HG02610 (cell line): ENCODE data around the gene ITGAL.

Experiments
- ATAC-seq: cut with Tn5 transposase; IDR thresholded peaks from one replicate; pipeline ENCODE4 v1.9.1; 2021; ENCODE audit warnings: mild to moderate bottlenecking, moderate library complexity; ENCODE audit not compliant: unreplicated experiment

The ITGAL gene

GRCh38 chr16:30541502-30542329, 69.2 kb downstream of the ITGAL start:
- no peak for ATAC-seq

- ATAC-seq = no peak
Observed at GRCh38 chr16:30543067-30543466, 70.5 kb downstream of the ITGAL start.

DNA sequence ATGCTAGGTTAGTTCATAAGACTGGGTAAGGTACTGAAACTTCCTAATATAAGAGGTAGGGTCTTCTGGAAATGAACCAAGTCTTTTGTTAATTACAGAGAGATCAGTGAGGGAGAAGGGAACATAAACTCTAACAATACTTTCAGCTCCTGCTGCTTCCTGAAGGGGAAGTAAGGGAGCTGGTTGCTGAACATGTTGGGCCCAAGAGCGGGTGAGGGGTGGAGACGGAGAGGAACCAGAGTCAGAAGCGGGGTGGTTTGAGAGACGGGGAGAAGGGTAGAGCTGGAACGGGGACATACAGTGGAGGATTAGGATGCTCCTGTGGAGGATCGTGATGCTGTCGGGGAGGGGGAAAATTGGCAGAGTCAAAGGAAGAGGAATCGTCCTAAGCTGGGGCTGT, 73.6 kb downstream of the ITGAL start:
- no peak for ATAC-seq

GRCh38 chr16:30548416-30549253, 76.1 kb downstream of the ITGAL start:
- ATAC-seq = no peak

- no peak for ATAC-seq
Observed at GRCh38 chr16:30551781-30552180, 79.2 kb downstream of the ITGAL start.

DNA sequence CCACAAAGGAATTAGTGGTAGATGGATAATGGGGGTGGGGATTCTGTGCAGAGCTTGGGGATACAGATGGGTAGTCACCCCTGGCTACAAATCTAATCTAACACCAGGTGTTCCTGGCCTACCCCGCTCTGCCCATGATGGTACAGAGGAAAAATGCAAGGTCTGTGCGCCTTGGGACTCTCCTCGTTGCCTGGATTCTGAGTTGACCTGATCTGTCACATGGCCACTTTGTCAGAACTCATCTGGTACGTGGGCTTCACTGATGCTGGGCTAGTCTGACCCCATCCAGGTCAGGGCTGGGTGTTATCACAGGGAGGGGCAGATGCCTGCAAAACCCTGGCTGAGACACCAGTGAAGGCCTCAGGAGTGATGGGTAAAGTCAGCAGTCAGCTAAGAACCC, 80.4 kb downstream of the ITGAL start:
- no peak for ATAC-seq

DNA sequence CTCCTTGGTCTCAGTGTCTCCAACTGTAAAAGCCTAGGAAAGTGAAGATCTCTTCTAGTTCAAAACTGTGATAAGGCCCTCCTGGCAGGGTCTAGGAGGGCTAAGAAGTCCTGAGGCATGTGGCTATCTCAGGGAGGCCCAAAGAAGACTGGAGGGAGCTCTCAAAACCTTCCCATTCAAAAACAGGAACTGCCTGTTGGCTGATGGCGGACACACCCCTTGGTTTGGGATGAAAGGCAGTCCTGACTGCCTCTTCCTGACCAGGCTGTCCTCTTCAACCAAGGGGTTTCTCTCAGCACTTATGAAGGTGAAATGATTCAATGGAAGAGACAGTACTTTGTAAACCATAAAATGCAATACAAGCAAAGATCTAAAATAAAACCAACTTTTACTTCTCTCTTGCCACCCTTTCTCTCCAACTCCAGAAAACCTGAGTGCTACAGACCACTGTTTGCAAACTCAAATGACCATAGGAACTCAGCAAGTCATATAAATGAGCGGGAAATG, 80.9 kb downstream of the ITGAL start:
- ATAC-seq = no peak

DNA sequence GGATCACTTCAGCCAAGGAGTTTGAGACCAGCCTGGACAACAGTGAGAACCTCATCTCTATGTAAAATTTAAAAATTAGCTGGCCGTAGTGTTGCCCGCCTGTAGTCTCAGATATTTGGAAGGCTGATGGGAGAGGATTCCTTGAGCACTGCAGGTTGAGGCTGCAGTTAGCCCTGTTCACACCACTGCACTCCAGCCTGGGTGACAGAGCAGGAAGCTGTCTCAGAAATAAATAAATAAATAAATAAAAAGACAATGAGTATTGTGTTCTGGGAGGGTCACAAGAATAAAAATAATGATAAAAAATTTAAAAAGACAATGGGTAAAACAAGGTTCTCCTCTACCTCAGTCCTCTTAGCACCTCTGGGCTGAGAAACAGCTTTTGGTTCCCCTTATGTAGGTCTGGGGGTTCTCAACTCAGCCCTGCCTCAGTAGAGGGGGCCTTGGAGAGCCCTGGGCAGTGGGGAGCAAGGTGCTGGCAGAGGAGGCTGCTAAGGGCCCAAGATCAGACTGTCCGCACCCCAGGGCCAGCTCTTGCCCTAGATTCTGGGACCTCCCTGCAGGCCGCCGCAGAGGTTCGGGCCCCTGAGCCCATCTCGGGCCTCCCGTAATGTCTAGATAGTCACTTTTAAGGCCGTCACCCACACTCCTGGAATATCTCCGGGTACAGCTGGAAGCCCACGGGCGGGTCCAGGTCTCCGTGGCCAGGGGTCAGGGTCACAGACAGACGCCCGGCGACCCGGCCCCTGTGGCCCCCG, 82.2 kb downstream of the ITGAL start:
- ATAC-seq = no peak

GRCh38 chr16:30555315-30556124, 83.0 kb downstream of the ITGAL start:
- no peak for ATAC-seq

DNA sequence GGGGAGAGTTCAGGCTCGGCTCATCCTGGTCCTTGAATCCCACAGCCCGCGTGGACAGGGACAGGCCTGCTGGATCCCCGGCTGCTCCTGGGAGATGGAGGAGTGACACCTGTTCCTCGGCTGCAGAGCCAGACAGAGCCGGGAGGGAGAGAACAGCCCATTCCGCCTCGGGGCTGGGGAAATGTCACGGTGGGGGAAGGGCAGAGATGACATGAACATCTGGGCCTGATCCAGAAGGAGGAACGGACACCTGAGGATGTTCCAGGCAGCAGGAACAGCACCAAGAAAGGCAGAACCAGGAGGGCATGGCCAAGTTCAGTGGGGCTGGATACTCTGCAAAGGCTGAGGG, 83.6 kb downstream of the ITGAL start:
- no peak for ATAC-seq

GRCh38 chr16:30557707-30557956, 85.1 kb downstream of the ITGAL start:
- ATAC-seq = no peak

DNA sequence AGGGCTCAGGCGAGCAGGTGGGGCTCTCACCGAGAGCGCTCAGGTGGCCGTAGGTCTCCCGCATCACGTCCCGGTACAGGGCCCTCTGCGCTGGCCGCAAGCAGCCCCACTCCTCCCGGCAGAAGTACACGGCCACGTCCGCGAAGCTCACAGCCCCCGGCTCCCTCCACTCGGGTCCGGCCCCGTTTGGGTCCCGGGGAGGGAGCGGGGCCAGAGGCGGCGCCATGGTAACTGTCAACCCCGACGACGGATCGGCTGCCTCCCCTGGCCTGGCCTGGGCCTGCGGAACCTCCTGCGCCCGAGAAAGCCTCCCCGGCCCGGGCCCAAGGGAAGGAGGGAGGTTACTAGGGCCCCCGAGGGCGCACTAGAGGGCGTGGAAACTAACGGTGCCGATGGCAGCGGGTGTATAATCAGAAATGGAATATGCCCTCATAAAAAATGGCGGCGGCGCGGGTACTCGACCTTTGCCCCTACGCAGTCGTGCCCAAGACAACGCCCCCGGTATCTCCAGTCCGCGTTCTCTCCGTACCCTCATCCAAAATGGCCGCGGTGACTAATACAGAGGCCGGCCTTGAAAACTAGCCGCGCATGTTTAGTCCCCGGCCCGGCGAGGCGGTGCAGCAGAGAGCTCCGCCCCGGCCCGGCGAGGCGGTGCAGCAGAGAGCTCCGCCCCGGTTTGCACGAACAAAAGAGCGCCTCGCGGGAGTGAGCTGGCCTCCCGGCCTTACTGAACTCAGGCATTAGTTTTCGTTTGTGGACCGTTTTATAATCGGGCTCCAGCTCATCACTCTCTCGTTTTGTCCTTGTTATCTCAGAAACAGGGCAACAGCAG, 85.6 kb downstream of the ITGAL start, which contains the start of gene ZNF764:
Gene ZNF764 (minus strand): TSS at position 418 of the 832 bp plus-strand sequence. CDS start 192 bp downstream, at position 226.
- ATAC-seq = peak; percentile 87

GRCh38 chr16:30558789-30559377, 86.3 kb downstream of the ITGAL start:
- no peak for ATAC-seq

DNA sequence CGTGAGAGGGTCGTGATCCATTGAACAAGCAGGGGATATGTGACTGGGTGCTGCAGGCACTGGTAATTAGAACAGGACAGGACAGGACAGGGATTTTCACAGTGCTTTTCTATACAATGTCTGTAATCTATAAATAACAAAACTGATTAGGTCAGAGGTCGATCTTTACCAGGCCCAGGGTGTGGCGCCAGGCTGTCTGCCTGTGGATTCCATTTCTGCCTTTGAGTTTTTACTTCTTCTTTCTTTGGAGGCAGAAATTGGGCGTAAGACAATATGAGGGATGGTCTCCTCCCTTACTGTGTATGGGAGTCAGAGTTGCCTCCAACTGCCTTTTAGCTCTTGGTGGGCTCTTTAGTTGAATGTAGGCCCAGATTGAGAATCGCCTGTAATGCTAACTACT, 87.1 kb downstream of the ITGAL start:
- ATAC-seq = no peak

- no peak for ATAC-seq
Observed at GRCh38 chr16:30561089-30561816, 88.7 kb downstream of the ITGAL start.

- no peak for ATAC-seq
Observed at GRCh38 chr16:30562021-30562420, 89.5 kb downstream of the ITGAL start.

- no peak for ATAC-seq
Observed at GRCh38 chr16:30565526-30565925, 93.0 kb downstream of the ITGAL start.

DNA sequence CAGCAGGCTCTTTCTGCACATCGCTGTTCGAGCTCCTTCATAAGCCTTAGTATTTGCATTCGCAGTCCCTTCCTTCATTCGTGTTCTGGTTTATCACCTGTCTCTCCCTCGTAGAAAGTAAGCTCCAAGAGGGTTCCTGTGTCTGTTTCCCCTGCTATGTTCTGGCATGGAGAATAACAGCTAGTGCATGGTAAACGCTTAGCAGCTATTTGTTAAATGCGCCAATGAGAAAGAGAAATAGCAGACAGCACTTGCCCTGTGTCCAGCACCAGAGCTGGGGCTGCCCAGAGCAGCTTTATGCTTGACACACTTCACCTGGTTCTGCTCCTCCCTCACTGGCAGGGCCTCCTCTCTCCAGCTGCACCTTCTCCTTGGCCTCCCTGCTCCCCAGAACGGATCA, 93.4 kb downstream of the ITGAL start:
- no peak for ATAC-seq

DNA sequence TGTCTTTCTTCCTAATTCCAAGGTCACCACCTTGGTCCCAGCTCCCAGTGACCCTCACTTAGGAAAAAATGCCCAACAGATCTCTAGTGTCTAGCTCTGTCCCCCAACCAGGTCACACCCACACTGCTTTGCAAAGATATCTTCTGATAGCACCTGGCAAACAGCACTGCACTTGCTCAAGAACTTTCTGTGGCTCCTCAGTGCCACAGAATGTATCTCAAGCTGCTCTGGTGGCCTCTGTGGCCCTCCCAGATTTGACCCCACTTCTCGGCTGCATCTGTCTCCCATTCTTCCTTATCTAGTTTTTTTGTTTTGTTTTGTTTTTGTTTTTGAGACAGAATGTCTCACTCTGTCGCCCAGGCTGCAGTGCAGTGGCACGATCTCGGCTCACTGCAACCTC, 94.0 kb downstream of the ITGAL start:
- no peak for ATAC-seq
